HG03432 (cell line): ENCODE results near the gene FAM186B.

ENCODE experiments used
- ATAC-seq: cut with Tn5 transposase; IDR thresholded peaks from one replicate; pipeline ENCODE4 v1.9.1; 2021; ENCODE audit warnings: mild to moderate bottlenecking, moderate library complexity; ENCODE audit not compliant: unreplicated experiment

Gene FAM186B

GRCh38 chr12:49568442-49569162 is 36.8 kb downstream of the FAM186B start:
- ATAC-seq = peak; percentile 14

GRCh38 chr12:49567611-49568441 is 37.6 kb downstream of the FAM186B start, which contains the start of gene MCRS1:
TSS of gene MCRS1 (minus strand) at chr12:49568142. CDS start at chr12:49566731, 1,411 bp downstream.
- ATAC-seq = peak; percentile 89

- peak; percentile 7 for ATAC-seq
Observed at GRCh38 chr12:49567302-49567610, 38.2 kb downstream of the FAM186B start.

- no peak for ATAC-seq
Observed at GRCh38 chr12:49566361-49566760, 39.1 kb downstream of the FAM186B start.

GRCh38 chr12:49565406-49566265 is 39.8 kb downstream of the FAM186B start:
- ATAC-seq = no peak

- no peak for ATAC-seq
Observed at GRCh38 chr12:49564686-49565405, 40.6 kb downstream of the FAM186B start.

GRCh38 chr12:49563951-49564685 is 41.3 kb downstream of the FAM186B start:
- ATAC-seq = no peak

- ATAC-seq = no peak
Observed at GRCh38 chr12:49562831-49563230, 42.6 kb downstream of the FAM186B start.

- no peak for ATAC-seq
Observed at GRCh38 chr12:49562233-49562632, 43.2 kb downstream of the FAM186B start.

- no peak for ATAC-seq
Observed at GRCh38 chr12:49560695-49561094, 44.7 kb downstream of the FAM186B start.

GRCh38 chr12:49559011-49559675 is 46.3 kb downstream of the FAM186B start:
- no peak for ATAC-seq

- no peak for ATAC-seq
Observed at GRCh38 chr12:49558526-49558925, 46.9 kb downstream of the FAM186B start.

GRCh38 chr12:49557917-49558215 is 47.6 kb downstream of the FAM186B start:
- no peak for ATAC-seq

GRCh38 chr12:49557187-49557916 is 48.1 kb downstream of the FAM186B start:
- no peak for ATAC-seq

GRCh38 chr12:49556391-49557186 is 48.9 kb downstream of the FAM186B start:
- no peak for ATAC-seq

GRCh38 chr12:49555631-49556390 is 49.6 kb downstream of the FAM186B start:
- ATAC-seq = no peak

GRCh38 chr12:49554266-49554665 is 51.2 kb downstream of the FAM186B start:
- ATAC-seq = no peak
